Fibroblast of lung (primary cell): ENCODE data around the gene CACNA2D3.

Experiments
- EZH2 ChIP-seq: IDR thresholded peaks from 2 replicates; pipeline ENCODE4 v1.5.1; 2012; ENCODE audit warnings: low read length, control low read depth, mild to moderate bottlenecking; ENCODE audit errors: missing control alignments
- TF ChIP-seq, protein P1 (sequence below), 2 donors: IDR thresholded peaks in 1 of 2; conservative IDR thresholded peaks in 1 of 2; 1 replicate in 1 of 2; 2 replicates in 1 of 2; pipeline ENCODE4 v1.5.1; 2011 to 2012; ENCODE audit warnings: low read length in 2 of 2, control low read depth in 1 of 2, inconsistent platforms in 1 of 2, low read depth in 1 of 2, mild to moderate bottlenecking in 1 of 2

DNA sequence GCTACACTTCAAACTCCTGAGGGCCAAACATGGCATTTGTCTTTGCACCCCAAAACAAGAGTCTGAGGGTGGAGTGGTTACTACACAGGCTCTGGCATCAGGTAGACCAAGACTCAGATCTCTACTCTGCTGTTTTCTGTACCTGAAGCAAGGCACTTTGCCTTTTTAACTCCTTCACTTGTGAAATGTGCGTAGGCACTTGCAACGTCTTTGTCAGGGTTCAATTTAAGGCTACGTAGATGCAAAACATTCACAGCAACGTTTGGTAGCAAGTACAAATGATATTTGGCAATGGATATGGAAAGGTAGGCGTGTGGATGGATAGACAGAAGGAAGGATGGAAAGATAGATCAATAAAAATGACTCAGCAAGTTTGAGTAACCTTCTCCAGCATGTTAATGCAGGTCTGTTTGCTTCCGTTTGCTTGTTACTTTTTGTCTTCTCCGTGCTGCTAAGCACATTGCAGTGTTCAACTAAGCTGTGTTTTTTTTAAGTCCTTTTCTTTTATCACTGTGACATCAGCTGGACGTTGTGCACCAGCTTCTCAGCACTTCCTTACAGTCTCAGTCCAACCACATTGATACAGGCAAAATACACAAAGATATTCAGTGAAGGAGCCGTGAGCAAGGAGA lies 704.8 kb downstream of the CACNA2D3 start:
- TF ChIP-seq, protein P1, sequence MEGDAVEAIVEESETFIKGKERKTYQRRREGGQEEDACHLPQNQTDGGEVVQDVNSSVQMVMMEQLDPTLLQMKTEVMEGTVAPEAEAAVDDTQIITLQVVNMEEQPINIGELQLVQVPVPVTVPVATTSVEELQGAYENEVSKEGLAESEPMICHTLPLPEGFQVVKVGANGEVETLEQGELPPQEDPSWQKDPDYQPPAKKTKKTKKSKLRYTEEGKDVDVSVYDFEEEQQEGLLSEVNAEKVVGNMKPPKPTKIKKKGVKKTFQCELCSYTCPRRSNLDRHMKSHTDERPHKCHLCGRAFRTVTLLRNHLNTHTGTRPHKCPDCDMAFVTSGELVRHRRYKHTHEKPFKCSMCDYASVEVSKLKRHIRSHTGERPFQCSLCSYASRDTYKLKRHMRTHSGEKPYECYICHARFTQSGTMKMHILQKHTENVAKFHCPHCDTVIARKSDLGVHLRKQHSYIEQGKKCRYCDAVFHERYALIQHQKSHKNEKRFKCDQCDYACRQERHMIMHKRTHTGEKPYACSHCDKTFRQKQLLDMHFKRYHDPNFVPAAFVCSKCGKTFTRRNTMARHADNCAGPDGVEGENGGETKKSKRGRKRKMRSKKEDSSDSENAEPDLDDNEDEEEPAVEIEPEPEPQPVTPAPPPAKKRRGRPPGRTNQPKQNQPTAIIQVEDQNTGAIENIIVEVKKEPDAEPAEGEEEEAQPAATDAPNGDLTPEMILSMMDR (conservative IDR thresholded peaks at IDR 0.05 in 1 of 2, IDR thresholded peaks at IDR 0.05 in 1 of 2; ENCODE audit: low read depth in 1 of 2, low read length in 2 of 2), result no peak
- TF ChIP-seq EZH2, result no peak
